ENCODE data around the gene TLL2. TPM values are rescaled to one million over a fixed set of nuclear protein-coding genes. Genes with fewer than 3 reads are reported as not detected.

The TLL2 gene
- total and polyA plus RNA-seq, 9 of the 15 experiments (the other 6 are each of a cell fraction or from before 2014, with no cell fraction given) = 0.09 TPM; not detected in 8

DNA sequence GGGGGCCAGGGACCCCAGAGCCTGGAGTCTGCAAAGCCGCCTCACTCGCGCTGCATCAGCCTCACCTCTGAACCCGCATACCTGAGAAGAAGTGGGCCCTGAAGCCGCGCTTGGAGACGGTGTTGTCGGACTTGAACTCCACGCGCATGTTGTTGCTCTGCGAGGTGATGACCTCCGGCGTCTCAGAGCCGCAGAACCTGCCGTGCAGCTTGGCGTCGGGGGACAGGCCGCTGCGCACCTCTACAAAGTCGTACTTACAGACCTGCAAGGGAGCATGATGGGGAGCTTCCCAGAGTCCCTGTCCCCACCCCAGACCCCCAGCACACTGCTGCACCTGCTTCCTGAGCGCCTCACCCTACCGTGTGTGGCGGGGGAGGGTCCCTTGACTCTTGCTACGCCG lies 129.2 kb downstream of the TLL2 start:
- Histone ChIP-seq H3K4me1 (replicated peaks in 1 of 2; ENCODE audit: control insufficient read depth in 2 of 2, insufficient read depth in 2 of 2, low read length in 2 of 2) (no peaks in the 10 kb centered on the region), H3K27me3 (ENCODE audit: control insufficient read depth in 2 of 2, insufficient read depth in 2 of 2, low read length in 2 of 2) (peaks cover 0 to 54% of the 10 kb centered on the region in 2 experiments), H3K79me2 (ENCODE audit: control insufficient read depth, insufficient read depth, low read length) (no peaks in the 10 kb centered on the region), H3K4me2 (ENCODE audit: insufficient read depth, low read length) (no peak overlapping the region), H2AFZ (ENCODE audit: low read depth, low read length) (no peak overlapping the region), H3K9me1 (ENCODE audit: control insufficient read depth, insufficient read depth, low read length) (no peaks in the 10 kb centered on the region), H3K36me3 (ENCODE audit: control insufficient read depth, insufficient read depth, low read length) (no peaks in the 10 kb centered on the region), H3K4me3 (no peak overlapping the region), H3K9ac (ENCODE audit: insufficient read depth in 1 of 2, low read depth in 2 of 2, low read length in 2 of 2) (no peak overlapping the region), H3K27ac (ENCODE audit: extremely low read depth, low read depth, low read length) (no peak overlapping the region), H4K20me1 (replicated peaks; ENCODE audit: control insufficient read depth, insufficient read depth, low read length) (no peaks in the 10 kb centered on the region), H3K9me3 (replicated peaks; ENCODE audit: control insufficient read depth, insufficient read depth, low read depth, low read length) (no peaks in the 10 kb centered on the region)
- ChIA-PET POLR2A (no interaction called here), CTCF (ENCODE audit: low intra/inter-chr PET ratio) (no interaction called here)
- TF ChIP-seq ZNF76 (CRISPR knock-in tag; IDR thresholded peaks at IDR 0.05; ENCODE audit: borderline replicate concordance) (no peak), E2F3 (CRISPR knock-in tag; IDR thresholded peaks at IDR 0.05) (no peak), ZNF324 (CRISPR knock-in tag; IDR thresholded peaks at IDR 0.05) (no peak), ZNF445 (CRISPR knock-in tag; IDR thresholded peaks at IDR 0.05; ENCODE audit: low read depth) (no peak), HNRNPLL (IDR thresholded peaks at IDR 0.05; ENCODE audit: low read depth, low read length, poor library complexity, severe bottlenecking) (no peak), DIDO1 (tag; IDR thresholded peaks at IDR 0.05; ENCODE audit: low read depth) (no peak), ARID1B (IDR thresholded peaks at IDR 0.05) (no peak), ESRRA (IDR thresholded peaks at IDR 0.05; ENCODE audit: borderline replicate concordance, low read depth) (no peak), SNAPC5 (CRISPR knock-in tag; IDR thresholded peaks at IDR 0.05) (no peak), GATA2 (CRISPR knock-in tag; IDR thresholded peaks at IDR 0.05) (no peak), MCM5 (IDR thresholded peaks at IDR 0.05; ENCODE audit: low read depth) (no peak), RFX1 (IDR thresholded peaks at IDR 0.05) (no peak), ZNF778 (CRISPR knock-in tag; IDR thresholded peaks at IDR 0.05) (no peak), CHCHD3 (CRISPR knock-in tag; IDR thresholded peaks at IDR 0.05) (no peak)
- in situ Hi-C loops (cut with MboI) (no loop called here), intact Hi-C loops (cut with micrococcal nuclease) (no loop called here)
- ATAC-seq (no peak), FAIRE-seq (no peak), DNase-seq (ENCODE audit: extremely low read depth in 1 of 4, low spot score in 3 of 4) (no peak)
- no TSS peak for BruUV-seq (replicated peaks)
- WGBS (ENCODE audit: insufficient coverage, low coverage, missing lambda C conversion rate) = under 1% methylated on average over 24 of the region's 25 CpGs

All from K562 (cell line).